Muscle layer of colon (tissue), 2 donors: ENCODE data around the gene OR2V2.

Experiments
- H3K27ac ChIP-seq: one replicate; pipeline ENCODE4 v1.7.0; 2013; ENCODE audit warnings: low read depth, mild to moderate bottlenecking, low read length, moderate library complexity
- H3K27me3 ChIP-seq, 2 donors: one replicate each; pipeline ENCODE4 v1.7.0; 2013; ENCODE audit warnings: low read length in 2 of 2, mild to moderate bottlenecking in 2 of 2; ENCODE audit not compliant: insufficient read depth in 2 of 2, control insufficient read depth in 1 of 2
- H3K36me3 ChIP-seq: one replicate; pipeline ENCODE4 v1.7.0; 2013; ENCODE audit warnings: mild to moderate bottlenecking, low read length; ENCODE audit not compliant: insufficient read depth
- H3K4me1 ChIP-seq: one replicate; pipeline ENCODE4 v1.7.0; 2013; ENCODE audit warnings: mild to moderate bottlenecking, low read length; ENCODE audit not compliant: insufficient read depth
- H3K4me3 ChIP-seq, 2 donors: one replicate each; pipeline ENCODE4 v1.7.0; 2013; ENCODE audit warnings: low read length in 2 of 2, low read depth in 1 of 2, mild to moderate bottlenecking in 1 of 2, moderate library complexity in 1 of 2
- H3K9ac ChIP-seq: one replicate; pipeline ENCODE4 v1.7.0; 2013; ENCODE audit warnings: low read length
- H3K9me3 ChIP-seq: one replicate; pipeline ENCODE4 v1.7.0; 2013; ENCODE audit warnings: mild to moderate bottlenecking, low read length
- donor health status: abdominal sarcoma.
- donor health status: Adenocarcinoma of cecum.

The OR2V2 gene

GRCh38 chr5:181133083-181133482 lies 14.3 kb upstream of the OR2V2 start:
- Histone ChIP-seq H3K36me3 (no peaks in the 10 kb centered on the region), H3K4me3 (no peak overlapping the region), H3K9ac (no peak overlapping the region), H3K27ac (no peak overlapping the region), H3K4me1 (no peaks in the 10 kb centered on the region), H3K27me3 (peaks cover under 1 to 21% of the 10 kb centered on the region in 2 donors), H3K9me3 (no peaks in the 10 kb centered on the region)

DNA sequence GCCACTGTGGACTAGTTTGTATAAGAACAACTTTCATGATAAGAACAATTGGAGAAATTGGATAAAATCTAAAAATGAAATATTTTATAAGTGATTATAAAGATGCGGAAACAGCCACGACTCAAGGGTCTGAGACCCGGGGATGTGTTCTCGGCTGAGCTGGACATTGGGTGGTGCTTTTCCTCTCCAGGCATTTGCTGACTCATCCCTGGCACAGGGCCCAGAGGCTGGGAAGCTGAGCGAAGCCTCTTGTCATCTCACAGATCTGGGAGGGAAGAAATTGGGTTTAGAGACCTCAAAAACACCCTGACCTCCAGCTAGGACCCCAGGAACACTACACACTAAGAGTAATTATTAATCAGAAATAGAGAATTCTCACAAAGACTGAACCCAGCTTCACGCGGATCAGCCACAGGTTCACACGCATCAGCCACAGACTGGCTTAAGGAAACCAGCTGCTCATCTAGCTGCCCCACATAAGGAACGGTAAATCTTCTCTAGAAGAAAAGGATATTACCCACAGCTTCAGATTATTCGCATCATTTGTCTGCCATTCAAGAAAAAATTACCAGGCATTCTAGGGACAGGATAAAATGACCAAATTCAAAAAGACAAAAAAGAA lies 13.7 kb upstream of the OR2V2 start:
- H3K9me3 ChIP-seq = no peaks in the 10 kb centered on the region
- no peaks in the 10 kb centered on the region for H3K36me3 ChIP-seq
- H3K4me3 ChIP-seq = no peak overlapping the region
- H3K27ac ChIP-seq = no peak overlapping the region
- H3K27me3 ChIP-seq = peaks cover 0 to 16% of the 10 kb centered on the region in 2 donors
- H3K9ac ChIP-seq = no peak overlapping the region
- H3K4me1 ChIP-seq = no peaks in the 10 kb centered on the region

GRCh38 chr5:181134259-181134658 lies 13.1 kb upstream of the OR2V2 start:
- H3K36me3 ChIP-seq = no peaks in the 10 kb centered on the region
- no peak overlapping the region for H3K9ac ChIP-seq
- H3K4me3 ChIP-seq = no peak overlapping the region
- H3K27me3 ChIP-seq = peaks cover 0 to 15% of the 10 kb centered on the region in 2 donors
- no peaks in the 10 kb centered on the region for H3K4me1 ChIP-seq
- H3K9me3 ChIP-seq = no peaks in the 10 kb centered on the region
- no peak overlapping the region for H3K27ac ChIP-seq

DNA sequence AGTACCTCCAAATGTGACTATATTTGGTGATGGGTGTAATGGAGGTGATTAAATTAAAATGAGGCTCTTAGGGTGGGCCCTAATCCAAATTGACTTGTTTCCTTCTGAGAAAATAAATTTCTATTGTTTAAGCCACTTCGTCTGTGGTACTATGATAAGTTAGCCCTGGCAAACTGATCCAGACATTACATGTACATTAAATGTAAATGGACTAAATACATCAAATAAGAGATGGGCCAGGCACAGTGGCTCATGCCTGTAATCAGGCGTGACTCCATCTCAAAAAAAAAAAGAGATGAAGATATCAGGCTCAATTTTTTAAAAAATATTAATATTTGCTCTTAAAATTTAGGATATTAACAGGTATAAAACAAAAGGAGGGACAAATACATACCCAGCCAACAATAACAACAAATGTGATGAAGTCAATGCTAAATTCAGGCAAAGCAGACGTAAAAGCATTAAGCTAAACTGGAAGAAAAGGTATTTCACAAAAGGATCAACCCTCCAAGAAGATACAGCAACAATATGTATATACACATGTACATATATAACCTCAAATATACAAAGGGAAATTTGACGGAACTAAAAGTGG lies 10.9 kb upstream of the OR2V2 start:
- H3K4me3 ChIP-seq = no peak overlapping the region

DNA sequence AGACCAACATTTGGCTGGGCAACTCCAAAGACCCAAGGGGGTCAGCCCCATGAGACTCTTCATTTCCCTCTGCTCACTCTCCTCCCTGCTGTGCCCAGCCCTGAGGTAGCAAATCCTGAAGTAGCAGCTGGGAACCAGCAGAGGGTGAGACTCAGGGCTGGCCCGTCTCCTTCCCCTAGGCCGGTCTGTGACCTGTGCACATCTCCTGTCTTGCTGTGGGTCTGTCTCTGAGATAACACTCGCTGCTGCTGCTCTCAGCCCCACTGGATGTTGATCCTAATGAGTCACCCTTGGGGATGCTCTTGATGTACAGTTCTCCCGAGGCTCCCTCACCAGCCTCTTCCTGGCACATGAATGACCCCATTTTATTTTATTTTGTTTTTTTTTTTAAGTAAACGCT lies 9.1 kb upstream of the OR2V2 start:
- Histone ChIP-seq H3K27me3 (peaks cover 0 to 5% of the 10 kb centered on the region in 2 donors), H3K36me3 (no peaks in the 10 kb centered on the region), H3K27ac (no peak overlapping the region), H3K9me3 (no peaks in the 10 kb centered on the region), H3K9ac (no peak overlapping the region), H3K4me3 (no peak overlapping the region), H3K4me1 (no peaks in the 10 kb centered on the region)

More for the DNA sequence above, 10.9 kb upstream of the OR2V2 start:
- H3K27ac ChIP-seq = no peak overlapping the region
- H3K4me1 ChIP-seq = no peaks in the 10 kb centered on the region
- no peak overlapping the region for H3K9ac ChIP-seq
- no peaks in the 10 kb centered on the region for H3K36me3 ChIP-seq
- H3K9me3 ChIP-seq = no peaks in the 10 kb centered on the region
- H3K27me3 ChIP-seq = peaks cover 0 to 8% of the 10 kb centered on the region in 2 donors

GRCh38 chr5:181140766-181141165 lies 6.6 kb upstream of the OR2V2 start:
- no peaks in the 10 kb centered on the region for H3K4me1 ChIP-seq
- peaks cover 0 to 5% of the 10 kb centered on the region in 2 donors for H3K27me3 ChIP-seq
- H3K27ac ChIP-seq = no peak overlapping the region
- no peak overlapping the region for H3K9ac ChIP-seq
- H3K4me3 ChIP-seq = no peak overlapping the region
- H3K9me3 ChIP-seq = no peaks in the 10 kb centered on the region
- no peaks in the 10 kb centered on the region for H3K36me3 ChIP-seq

DNA sequence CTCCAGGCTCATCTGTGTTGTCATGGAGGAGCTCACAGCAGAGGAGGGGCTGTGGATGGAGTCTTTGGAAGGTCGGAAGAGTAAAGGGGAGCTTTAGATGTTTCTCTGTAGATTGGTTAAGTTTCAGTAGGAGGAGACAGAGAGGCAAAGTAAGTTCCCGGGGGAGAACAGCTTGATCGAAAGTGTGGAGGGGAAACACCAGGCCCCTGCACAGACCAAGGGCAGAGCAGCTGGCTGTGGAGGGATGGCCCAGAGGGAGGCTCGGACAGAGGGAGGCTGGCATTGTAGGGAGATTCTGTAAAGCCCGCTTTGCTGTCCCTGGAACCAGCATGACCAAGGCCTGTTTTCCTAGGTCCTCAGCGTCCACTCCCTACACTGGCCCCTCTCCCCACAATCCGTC lies 5.3 kb upstream of the OR2V2 start:
- H3K27ac ChIP-seq = no peak overlapping the region
- peaks cover 0 to 5% of the 10 kb centered on the region in 2 donors for H3K27me3 ChIP-seq
- no peak overlapping the region for H3K9ac ChIP-seq
- no peaks in the 10 kb centered on the region for H3K9me3 ChIP-seq
- H3K36me3 ChIP-seq = no peaks in the 10 kb centered on the region
- no peaks in the 10 kb centered on the region for H3K4me1 ChIP-seq
- H3K4me3 ChIP-seq = no peak overlapping the region

DNA sequence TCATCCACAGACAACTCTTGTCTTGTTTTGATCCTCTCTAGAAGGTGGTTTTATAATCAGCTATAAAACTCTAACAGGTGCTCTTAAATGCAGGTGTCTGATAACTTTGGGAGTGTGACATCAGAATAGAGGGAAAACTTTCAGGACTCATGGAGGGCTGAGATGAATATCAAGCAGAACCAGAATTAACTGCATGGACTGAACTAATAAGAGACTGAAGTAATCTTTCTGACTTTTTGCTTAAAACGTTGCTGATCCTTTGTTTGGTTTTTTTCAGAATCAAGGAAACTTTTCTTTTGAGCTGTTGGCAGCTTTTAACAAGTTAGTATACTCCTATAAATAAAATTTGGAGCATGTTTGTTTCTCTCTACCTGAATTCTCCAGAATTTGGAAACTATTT lies 2.3 kb upstream of the OR2V2 start:
- Histone ChIP-seq H3K9me3 (no peaks in the 10 kb centered on the region), H3K27ac (no peak overlapping the region), H3K36me3 (no peaks in the 10 kb centered on the region), H3K27me3 (peaks cover 0 to 12% of the 10 kb centered on the region in 2 donors), H3K9ac (no peak overlapping the region), H3K4me3 (no peak overlapping the region), H3K4me1 (no peaks in the 10 kb centered on the region)

- Histone ChIP-seq H3K9ac (no peak overlapping the region), H3K36me3 (no peaks in the 10 kb centered on the region), H3K4me3 (no peak overlapping the region), H3K27me3 (peaks cover 0 to 7% of the 10 kb centered on the region in 2 donors), H3K9me3 (no peaks in the 10 kb centered on the region), H3K4me1 (no peaks in the 10 kb centered on the region), H3K27ac (no peak overlapping the region)
These were observed 2.0 kb downstream of the OR2V2 start for GRCh38 chr5:181149355-181149754.

- H3K4me1 ChIP-seq = no peaks in the 10 kb centered on the region
- no peak overlapping the region for H3K9ac ChIP-seq
- no peaks in the 10 kb centered on the region for H3K36me3 ChIP-seq
- no peak overlapping the region for H3K27ac ChIP-seq
- peaks cover 0 to 7% of the 10 kb centered on the region in 2 donors for H3K27me3 ChIP-seq
- H3K9me3 ChIP-seq = no peaks in the 10 kb centered on the region
- H3K4me3 ChIP-seq = no peak overlapping the region
These were observed 2.7 kb downstream of the OR2V2 start for GRCh38 chr5:181149806-181150733.

DNA sequence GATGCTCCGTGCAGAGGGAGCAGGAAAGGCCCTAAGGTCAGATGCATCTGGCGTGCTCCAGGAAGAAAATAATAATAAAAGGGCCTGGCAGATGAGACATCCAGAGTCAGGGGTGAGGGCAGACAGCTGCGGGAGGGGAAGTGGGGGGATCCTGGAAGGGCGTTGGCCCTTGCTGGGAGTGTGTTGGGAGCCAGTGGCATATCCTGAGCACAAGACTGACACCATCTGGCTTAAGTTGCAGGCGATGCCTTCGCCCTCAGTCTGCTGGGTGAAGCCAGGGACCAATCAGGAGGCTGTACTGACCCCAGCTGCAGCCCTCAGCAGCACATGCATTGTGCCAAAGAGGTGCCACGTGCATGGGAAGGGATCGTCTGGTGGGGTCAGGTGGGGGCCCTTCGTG lies 3.8 kb downstream of the OR2V2 start:
- no peaks in the 10 kb centered on the region for H3K9me3 ChIP-seq
- no peak overlapping the region for H3K4me3 ChIP-seq
- no peaks in the 10 kb centered on the region for H3K4me1 ChIP-seq
- no peaks in the 10 kb centered on the region for H3K36me3 ChIP-seq
- no peak overlapping the region for H3K9ac ChIP-seq
- peaks cover 0 to 7% of the 10 kb centered on the region in 2 donors for H3K27me3 ChIP-seq
- H3K27ac ChIP-seq = no peak overlapping the region
